ENCODE data around the gene FCHO2. TPM values are rescaled to one million over a fixed set of nuclear protein-coding genes. Genes with fewer than 3 reads are reported as not detected.

FCHO2 gene
- total RNA-seq, 1 donor from 2014 or later = 32.9 TPM

DNA sequence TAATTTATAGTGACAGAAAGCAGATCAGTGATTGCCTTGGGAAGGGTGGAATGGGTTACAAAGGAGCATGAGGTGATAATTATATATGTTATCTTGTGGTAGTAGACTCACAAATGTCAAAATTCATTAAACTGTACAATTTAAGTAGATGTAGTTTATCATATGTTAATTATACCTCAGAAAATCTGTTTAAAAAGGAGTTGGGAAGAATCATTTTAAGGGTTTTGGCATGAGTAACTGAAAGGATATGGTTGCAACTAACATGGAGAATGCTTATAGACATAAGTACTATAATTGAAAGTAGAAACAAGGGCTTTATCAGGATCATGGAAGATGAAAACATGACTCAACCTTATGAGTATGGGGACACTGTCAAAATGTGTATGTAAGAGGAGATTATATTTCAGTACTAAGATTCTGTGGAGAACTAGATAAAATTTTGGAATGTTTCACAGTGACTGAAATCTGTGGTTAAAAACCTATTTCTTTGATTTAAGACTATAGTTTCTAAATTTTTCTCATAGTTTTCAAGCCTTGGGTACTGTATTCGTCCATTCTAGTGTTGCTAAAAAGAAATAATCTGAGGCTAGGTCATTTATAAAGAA, 73.3 kb downstream of the FCHO2 start:
- DNase-seq (ENCODE audit: low read depth in 2 of 2) = no peak

DNA sequence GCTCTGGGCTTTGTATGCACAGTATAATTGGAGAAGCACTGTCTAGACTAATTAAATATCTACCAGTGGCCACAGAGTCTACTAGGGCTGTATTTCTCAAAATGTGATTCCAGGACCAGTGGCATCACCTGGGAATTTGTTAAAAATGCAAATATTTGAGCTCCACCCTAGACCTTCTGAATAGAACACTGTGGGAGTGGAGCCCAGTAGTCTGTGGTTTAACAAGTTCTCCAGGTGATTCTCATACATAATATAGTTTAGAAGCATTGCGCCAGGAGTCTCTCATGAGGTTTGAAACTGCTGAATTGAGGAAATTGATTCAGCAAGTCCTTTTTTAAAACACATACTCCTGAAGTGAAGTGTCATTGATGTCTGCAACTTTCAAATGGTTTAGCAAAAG, 74.7 kb downstream of the FCHO2 start:
- no peak for DNase-seq (ENCODE audit: low read depth in 2 of 2)

DNA sequence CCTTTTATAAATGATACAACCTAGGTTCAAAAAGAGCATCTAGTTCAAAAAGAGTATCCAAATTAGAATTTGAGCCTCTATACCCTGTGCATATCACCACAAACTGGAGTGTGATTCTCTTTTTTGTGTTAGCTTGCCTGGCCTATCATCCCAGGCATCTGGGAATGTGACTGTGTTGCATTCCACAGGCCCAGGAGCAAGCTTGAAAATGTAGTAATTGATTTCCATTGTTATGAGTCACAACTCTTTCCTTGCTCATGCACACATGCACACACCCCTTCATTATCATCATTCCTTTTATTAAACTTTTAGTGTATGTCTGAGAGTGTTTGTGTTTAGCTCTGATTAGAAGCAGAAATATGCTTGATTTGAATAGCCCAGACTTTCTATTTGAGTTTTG, 75.2 kb downstream of the FCHO2 start:
- peak; percentile 59 to 83 for DNase-seq (ENCODE audit: low read depth in 2 of 2)

DNA sequence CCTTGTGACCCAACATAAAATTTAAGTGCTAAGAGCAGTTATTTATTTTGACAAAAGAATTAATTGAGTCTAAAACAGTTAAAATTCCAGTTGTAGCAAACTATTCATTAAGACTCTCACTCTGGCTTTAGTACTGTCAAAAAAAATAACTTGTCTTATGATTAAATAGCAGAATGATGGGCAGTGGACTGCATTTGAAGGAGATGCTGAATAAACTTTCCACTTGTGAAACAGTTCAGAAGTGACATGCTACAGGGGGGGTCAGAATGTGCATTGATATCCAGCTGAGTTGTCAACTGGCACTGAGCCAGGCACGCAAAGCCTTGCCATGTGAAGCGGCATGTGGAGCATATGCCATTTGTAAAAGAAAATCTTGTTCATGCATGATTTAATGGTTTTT, 76.0 kb downstream of the FCHO2 start:
- DNase-seq (ENCODE audit: low read depth in 2 of 2) = peak; percentile 89 to 95

DNA sequence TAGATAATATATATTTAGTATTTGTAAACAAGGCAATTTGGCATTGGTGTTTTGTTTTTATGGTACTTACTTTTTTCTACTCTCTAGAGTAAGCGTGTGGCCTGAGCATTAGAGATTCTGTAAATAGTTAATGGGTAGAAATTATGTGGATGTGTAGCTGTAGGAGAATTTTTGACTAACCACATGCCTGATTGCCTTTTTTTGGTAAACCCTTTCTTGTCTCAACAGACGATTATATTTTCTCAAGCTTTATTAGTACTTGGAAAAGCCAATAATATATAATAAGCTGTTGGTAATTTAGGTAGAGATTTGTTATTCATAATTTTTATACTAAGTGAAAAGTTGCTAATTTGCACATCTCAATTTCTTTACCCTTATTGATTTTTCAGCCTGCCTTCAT, 76.8 kb downstream of the FCHO2 start:
- no peak for DNase-seq (ENCODE audit: low read depth in 2 of 2)

DNA sequence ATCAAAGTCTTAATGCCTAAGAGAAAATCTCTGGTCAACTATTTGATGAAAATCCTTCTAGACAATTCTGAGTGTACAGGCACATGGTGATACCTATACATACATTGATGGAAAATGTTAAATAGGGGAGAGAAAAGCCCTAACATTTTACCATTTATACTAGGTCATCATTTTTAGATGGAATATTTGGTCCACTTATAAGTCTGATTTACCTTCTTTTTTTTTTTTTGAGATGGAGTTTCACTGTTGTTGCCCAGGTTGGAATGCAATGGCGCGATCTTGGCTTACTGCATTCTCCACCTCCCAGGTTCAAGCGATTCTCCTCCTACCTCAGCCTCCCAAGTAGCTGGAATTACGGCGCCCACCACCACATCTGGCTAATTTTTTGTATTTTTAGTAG, 81.7 kb downstream of the FCHO2 start:
- no peak for DNase-seq (ENCODE audit: low read depth in 2 of 2)

DNA sequence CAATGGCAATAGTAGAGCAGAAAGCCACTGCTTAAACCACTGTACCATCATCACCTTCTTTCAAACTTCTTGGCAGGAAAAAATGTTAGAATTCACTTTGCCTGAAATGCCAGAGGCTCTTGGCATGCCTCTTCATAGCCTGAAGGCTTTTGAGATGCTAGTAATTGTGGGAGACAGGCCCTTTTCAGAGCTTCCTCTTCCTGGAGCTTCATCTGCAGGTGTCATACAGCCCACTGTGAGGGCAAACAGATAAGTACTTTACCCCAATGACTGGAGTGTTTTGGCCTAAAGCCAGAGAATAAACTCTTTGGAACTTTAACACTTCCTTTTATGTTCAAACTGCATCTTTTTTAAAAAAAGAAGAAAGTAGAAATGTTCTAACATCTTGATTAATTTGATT, 83.2 kb downstream of the FCHO2 start:
- DNase-seq (ENCODE audit: low read depth in 2 of 2) = no peak

DNA sequence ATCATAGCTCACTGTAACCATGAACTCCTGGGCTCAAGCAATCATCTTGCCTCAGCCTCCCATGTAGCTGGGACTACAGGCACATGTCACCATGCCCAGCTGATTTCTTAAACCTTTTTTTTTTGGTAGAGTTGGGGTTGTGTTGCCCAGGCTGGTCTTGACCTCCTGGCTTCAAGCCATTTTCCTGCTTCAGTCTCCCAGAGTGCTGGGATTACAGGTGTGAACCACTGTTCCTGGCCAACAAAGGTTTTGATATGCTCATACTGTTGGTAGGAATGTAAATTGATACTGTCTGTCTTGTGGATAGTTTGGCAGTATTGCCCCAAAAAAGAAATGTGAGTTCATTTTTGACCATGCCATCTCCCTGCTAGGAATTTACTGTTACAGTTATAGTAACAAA, 87.2 kb downstream of the FCHO2 start:
- no peak for DNase-seq (ENCODE audit: low read depth in 2 of 2)

DNA sequence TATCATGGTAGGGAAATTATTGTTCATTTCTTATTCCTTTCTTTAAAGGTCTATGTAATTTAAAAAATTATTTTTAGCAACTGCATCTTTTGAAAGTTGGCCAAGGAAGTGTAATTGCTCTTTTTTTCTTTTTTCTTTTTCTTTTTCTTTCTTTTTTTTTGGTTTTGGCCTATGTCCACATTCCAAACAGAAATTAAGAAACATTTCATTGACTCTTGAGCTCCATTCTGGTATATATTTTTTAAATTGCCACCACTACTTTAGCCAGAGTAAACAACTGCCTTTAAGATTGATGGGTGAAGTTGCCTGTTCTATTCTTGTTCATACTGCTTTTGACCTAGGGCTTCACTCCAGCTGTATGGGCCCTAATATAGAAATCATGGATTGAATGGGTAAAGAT, 88.7 kb downstream of the FCHO2 start:
- DNase-seq (ENCODE audit: low read depth in 2 of 2) = no peak

DNA sequence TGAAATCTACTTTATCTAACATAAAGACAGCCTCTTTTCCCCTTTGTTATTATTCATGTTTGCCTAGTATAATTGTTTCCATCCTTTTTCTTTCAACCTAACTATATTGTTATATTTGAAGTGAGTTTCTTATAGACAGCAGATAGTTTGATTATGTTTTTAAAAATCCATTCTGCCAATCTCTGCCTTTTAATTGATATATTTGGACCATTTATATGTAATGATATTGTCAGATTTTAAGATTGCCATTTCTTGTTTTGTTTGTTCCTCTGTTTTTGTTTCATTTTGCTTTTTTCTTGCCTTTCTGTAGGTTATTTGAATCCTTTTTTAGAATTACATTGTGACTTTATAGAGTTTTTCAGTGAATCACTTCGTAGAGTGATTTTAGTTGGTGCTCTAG, 89.8 kb downstream of the FCHO2 start:
- DNase-seq (ENCODE audit: low read depth in 2 of 2) = no peak

DNA sequence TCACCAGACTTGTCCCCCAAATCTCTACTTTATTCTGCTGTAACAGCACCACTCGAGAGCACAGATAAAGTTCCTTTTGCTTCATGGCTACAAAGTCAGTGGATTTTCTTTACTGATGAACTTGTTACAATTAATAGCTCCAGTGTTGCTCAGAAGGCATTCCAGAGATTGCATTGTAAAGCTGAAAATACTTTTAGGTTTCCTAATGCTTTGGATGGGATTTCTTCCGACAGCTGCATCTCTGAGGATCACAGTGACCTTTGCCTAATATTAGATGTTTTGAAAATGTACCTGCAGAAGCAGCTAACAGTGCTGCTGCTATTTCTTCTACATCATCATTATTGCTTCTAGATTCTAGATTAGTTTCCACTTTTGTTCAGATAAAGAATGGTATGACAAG, 105.8 kb downstream of the FCHO2 start:
- no peak for DNase-seq (ENCODE audit: low read depth in 2 of 2)

DNA sequence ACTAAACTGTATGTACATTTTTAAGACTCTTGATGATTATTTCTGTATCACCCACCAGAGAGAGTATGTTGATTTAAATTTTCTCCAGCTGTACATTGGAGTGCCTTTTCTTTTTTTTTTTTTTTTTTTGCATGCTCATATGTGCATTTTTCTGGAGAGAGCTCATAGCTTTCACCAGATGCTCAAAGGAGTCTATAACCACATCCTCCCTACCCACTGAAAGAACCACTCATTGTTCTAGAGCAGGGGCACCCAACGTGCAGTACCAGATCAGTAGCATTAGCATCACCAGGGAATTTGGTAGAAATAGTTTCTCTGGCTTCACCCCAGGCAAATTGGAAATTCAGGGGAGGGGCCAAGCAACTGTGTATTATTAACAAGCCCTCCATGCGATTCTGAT, 110.6 kb downstream of the FCHO2 start:
- DNase-seq (ENCODE audit: low read depth in 2 of 2) = peak in 1 of 2 donors; percentile 29

DNA sequence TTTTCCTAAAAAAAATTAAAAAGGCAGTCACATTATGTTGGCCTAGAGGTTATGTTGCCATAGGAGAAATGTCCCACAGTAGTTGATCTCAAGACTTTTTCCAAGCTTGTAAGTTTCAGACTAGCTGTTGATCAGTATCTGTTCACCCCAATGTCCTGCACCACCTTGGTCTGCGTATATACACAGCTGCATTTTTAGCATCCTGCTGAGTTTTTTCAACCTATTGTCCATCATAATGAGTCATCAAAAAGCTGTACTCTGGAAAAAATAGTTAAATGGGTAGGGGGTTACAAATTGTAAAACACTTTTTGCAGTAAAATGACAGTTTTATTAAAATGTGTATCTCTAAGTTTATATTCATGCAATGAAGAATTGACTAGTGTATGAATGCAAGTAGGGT, 111.4 kb downstream of the FCHO2 start:
- peak; percentile 57 to 75 for DNase-seq (ENCODE audit: low read depth in 2 of 2)

DNA sequence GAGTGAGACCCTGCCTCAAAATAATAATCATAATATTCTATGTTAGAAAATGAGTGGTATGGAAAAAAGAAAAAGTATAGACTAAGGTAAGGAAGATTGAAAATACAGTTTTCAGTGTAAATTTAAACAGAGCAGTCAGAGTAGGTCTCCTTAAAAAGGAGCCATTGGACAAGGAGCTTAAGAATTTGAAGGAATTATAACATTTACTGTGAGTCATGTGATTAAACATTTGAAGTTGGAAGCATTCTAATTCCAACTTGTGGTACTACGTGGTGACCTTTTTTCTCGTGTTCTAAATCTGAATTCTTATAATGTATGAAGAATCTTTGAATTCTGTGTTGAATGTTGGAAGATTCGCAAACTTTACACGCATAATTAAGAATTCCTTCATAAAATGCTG, 125.3 kb downstream of the FCHO2 start:
- DNase-seq (ENCODE audit: low read depth in 2 of 2) = no peak

DNA sequence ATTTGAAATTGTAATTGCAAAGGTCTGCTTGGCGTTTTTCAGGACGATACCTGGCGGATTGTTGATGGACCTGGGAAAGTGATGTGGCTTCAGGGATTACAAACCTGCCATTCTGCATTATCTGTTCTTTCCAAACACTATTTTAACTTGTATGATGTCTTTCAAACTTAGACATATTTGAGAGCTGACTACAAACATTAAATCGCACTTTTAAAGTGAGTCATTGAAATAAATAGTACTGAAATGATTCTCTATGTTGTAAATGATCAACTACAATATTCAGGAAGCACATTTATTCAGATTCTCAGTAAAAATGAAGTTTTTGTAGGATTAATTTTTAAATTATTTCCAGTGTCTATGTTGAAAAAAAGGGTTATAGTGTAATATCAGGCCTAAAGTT, 132.2 kb downstream of the FCHO2 start:
- DNase-seq (ENCODE audit: low read depth in 2 of 2) = no peak

DNA sequence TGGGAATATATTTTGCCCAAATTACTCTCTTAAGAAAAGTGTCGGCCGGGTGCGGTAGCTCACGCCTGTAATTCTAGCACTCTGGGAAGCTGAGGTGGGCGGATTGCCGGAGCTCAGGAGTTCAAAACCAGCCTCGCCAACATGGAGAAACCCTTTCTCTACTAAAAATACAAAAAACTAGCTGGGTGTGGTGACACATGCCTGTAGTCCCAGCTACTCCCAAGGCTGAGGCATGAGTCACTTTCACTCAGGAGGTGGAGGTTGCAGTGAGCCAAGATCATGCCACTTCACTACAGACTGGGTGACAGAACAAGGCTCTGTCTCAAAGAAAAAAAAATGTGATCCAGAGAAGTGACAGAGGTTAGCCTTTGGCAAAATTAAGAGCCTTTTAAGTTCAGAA, 138.1 kb downstream of the FCHO2 start:
- DNase-seq (ENCODE audit: low read depth in 2 of 2) = peak in 1 of 2 donors; percentile 67

DNA sequence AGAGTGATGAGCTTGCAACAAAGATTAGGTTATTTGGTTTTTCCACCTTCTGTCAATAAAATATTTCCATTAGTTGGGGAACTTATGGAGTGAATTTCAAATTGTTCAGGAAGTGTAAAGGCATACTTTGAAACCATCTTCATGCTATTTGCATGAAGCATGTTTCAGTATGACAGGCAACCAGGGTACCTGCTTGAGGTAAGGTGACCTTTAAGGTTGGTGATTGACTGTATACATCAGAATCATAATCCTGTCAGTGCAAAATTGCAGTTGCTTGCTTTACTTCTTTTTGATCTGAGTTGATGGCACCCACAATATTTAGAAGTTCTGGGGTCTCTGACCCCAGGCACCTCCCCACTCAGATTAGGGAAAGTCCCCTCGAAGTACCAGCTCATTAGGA, 138.6 kb downstream of the FCHO2 start:
- no peak for DNase-seq (ENCODE audit: low read depth in 2 of 2)

DNA sequence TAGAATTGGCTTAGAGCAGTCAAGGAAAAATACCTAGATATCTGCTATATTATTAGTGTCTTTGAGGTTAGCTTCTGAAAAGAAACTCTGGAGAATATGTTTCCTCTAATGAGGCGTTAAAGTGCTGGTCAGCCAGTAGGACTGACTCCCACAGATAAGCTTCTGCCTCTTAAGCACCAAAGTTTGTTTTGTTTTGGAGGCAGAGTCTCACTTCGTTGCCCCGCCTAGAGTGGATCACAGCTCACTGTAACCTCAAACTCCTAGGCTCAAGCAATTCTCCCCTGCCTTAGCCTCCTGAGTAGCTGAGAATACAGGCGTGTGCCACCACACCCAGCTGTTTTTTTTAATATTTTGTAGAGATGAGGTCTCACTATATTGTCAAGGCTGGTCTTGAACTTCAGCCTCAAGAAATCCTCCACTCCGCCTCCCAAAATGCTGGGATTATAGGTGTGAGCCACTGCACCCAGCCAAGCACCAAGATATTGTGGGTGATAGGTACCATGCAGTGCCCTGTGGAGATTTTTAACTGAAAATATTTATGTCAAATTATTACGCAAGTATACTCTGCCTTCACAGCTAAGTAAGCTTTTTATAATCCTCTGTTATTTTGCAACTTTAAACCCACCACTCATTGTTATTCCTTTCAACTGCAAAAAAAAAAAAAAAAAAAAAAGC, 139.9 kb downstream of the FCHO2 start:
- no peak for DNase-seq (ENCODE audit: low read depth in 2 of 2)

DNA sequence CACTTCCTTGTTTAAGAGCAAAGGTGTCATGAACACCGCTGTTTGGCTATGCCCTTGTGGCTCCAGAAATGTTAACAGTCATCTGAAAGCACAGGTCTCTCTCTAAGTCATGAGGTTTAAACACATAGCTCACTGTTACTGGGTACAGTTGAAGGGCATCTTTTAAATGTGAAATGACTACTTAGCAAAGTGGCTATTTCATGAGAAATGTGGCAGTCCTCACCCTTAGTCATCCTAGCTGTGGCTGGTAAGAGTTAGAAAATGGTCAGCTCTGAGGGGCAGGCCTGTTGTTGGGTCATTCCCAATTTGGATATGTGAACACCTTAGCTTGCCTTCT, 140.4 kb downstream of the FCHO2 start:
- DNase-seq (ENCODE audit: low read depth in 2 of 2) = no peak

DNA sequence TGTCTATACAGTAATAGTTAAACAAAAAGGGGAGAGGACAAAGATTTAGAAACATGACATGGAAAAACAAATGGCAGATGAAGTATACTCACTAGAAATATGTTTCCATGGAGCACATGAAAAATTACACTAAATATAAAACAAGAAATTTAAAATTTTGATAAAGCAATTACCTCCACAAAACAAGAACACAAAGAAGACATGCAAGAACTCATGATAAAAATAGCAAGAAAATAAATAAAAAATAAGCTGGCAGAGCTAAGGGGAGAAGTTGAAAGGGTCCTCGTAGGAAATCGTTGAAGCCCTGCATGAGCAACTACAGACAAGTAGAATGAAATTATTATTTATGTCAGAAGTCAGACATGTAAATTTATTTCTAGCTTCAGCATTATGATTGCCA, 141.9 kb downstream of the FCHO2 start:
- DNase-seq (ENCODE audit: low read depth in 2 of 2) = no peak

DNA sequence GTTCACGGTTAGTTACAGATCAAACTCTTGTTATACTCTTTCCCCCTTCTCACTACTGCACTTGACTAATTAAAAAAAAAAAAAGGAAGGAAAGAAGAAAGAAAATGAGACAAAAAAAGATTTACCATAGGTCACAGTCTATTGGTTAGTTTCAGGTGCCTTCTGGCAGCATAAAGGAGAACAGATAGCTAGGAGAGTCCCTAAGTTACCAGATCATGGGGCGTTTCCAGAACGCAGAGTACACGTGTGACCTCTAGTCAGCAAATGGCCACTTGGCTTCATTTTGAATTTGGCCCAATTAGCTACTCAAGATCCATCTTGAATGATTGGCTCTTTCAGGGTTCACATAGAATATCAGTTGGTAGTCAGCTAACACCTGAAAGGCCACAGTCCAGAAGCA, 144.3 kb downstream of the FCHO2 start:
- no peak for DNase-seq (ENCODE audit: low read depth in 2 of 2)

DNA sequence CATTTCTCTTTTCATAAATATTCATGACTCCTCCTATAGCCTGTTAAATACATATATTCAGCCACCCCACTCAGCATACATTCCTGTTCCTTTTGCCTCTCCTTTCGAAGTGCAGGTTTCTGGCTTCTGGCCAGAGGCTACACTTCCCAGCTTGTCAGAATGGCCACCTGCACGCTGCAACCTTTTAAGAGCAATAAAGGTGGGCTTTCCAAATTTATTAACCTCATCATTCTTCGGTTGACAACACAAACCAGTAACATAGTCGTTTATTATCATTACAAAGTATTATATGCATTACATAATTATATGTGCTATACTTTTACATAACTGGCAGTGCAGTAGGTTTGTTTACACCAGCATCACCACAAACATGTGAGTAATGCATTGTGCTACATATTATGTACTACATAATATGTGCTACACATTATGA, 148.0 kb downstream of the FCHO2 start:
- no peak for DNase-seq (ENCODE audit: low read depth in 2 of 2)

DNA sequence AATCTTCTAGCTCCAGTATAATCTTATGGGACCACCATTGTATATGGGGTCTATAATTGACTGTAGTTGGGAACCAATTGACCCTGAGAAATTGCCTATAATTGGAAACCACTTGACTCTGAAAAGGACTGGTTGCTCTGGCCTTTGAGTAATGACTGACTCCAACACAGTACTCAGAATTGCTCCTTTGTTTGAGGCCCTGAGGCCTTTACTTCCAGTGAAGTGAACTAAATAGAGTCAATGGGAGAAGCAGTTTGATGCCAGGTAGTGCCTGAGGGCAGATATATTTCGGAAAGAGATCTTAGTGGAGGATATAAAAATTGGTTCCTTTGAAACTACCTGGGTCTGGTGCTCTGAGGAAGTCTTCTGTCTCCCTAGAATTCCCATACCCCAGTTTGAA, 148.5 kb downstream of the FCHO2 start:
- no peak for DNase-seq (ENCODE audit: low read depth in 2 of 2)

DNA sequence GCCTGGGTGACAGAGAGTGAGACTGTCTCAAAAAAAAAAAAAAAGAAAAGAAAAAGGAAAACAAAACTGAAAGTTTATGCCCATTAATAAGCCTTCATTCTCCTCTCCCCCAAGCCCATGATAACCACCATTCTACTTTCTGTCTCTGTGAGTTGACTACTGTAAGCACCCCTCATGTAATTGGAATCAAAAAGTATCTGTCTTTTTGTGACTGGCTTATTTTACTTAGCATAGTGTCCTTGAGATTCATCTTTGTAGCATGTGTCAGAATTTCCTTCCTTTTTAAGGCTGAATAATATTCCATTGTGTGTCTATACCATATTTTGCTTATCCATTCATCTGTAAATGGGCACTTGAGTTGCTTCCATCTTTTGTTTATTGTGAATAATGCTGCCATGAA, 150.5 kb downstream of the FCHO2 start:
- no peak for DNase-seq (ENCODE audit: low read depth in 2 of 2)

All from lung microvascular endothelial cell (primary cell).